DND-41 (cell line): ENCODE results near the gene FRRS1L.

Experiments
- CTCF ChIP-seq: IDR thresholded peaks from 2 replicates; pipeline ENCODE4 v1.5.1; 2012; ENCODE audit warnings: borderline replicate concordance, low read length, moderate library complexity, mild to moderate bottlenecking; ENCODE audit not compliant: poor library complexity, severe bottlenecking; ENCODE audit errors: extremely low read depth
- EZH2 ChIP-seq: IDR thresholded peaks from 3 replicates; pipeline ENCODE4 v1.6.1; 2012; ENCODE audit warnings: borderline replicate concordance, low read depth, mild to moderate bottlenecking, moderate library complexity, low read length, inconsistent platforms; ENCODE audit not compliant: severe bottlenecking

GRCh38 chr9:109163194-109163593, 3.9 kb downstream of the FRRS1L start:
- no peak for TF ChIP-seq CTCF
- TF ChIP-seq EZH2 = no peak
